GM18873 (cell line): Measurements from ENCODE around the gene CBX8.
"Not testable (repeated sequence)": the region's sequence is repeated elsewhere in the genome, so short reads cannot be mapped to it uniquely, and the experiment has no call there.

Experiments used
- ATAC-seq: cut with Tn5 transposase; IDR thresholded peaks from one replicate; pipeline ENCODE4 v1.9.1; 2021; ENCODE audit warnings: mild to moderate bottlenecking, moderate library complexity, moderate number of reproducible peaks; ENCODE audit not compliant: unreplicated experiment, low FRiP score

The CBX8 gene

GRCh38 chr17:79781736-79782575 lies 14.9 kb downstream of the CBX8 start:
- ATAC-seq = no peak

GRCh38 chr17:79781012-79781650 lies 15.7 kb downstream of the CBX8 start:
- no peak for ATAC-seq

- ATAC-seq = no peak
These were observed 17.1 kb downstream of the CBX8 start for GRCh38 chr17:79779661-79780365.

- no peak for ATAC-seq
These were observed 17.8 kb downstream of the CBX8 start for GRCh38 chr17:79779084-79779529.

- ATAC-seq = no peak
These were observed 18.3 kb downstream of the CBX8 start for GRCh38 chr17:79778504-79779083.

- ATAC-seq = no peak
These were observed 18.9 kb downstream of the CBX8 start, which contains the start of gene CBX2 for GRCh38 chr17:79777894-79778503. CBX2 (plus strand) TSS chr17:79778148; CDS start chr17:79778236, 88 bp downstream.

- no peak for ATAC-seq
These were observed 19.6 kb downstream of the CBX8 start for GRCh38 chr17:79777120-79777893.

- ATAC-seq = no peak
These were observed 20.3 kb downstream of the CBX8 start for GRCh38 chr17:79776376-79777119.

GRCh38 chr17:79775632-79776031 lies 21.2 kb downstream of the CBX8 start:
- ATAC-seq = no peak

- no peak for ATAC-seq
These were observed 22.3 kb downstream of the CBX8 start for GRCh38 chr17:79774561-79774975.

GRCh38 chr17:79772726-79773125 lies 24.2 kb downstream of the CBX8 start:
- ATAC-seq = not testable (repeated sequence)

GRCh38 chr17:79771276-79771675 lies 25.6 kb downstream of the CBX8 start:
- ATAC-seq = no peak

- ATAC-seq = no peak
These were observed 27.0 kb downstream of the CBX8 start for GRCh38 chr17:79769570-79770506.

- no peak for ATAC-seq
These were observed 31.2 kb downstream of the CBX8 start for GRCh38 chr17:79765708-79766107.

GRCh38 chr17:79761894-79762589 lies 34.8 kb downstream of the CBX8 start:
- no peak for ATAC-seq

GRCh38 chr17:79760197-79760906 lies 36.5 kb downstream of the CBX8 start:
- ATAC-seq = no peak

GRCh38 chr17:79758271-79758670 lies 38.6 kb downstream of the CBX8 start:
- ATAC-seq = no peak
